GM12878 (cell line): ENCODE measurements around the gene INSC.

Experiments used
- ASH2L ChIP-seq: fragments of 300-600, 200-600 bp; sonication (generic); IDR thresholded peaks from 2 replicates; pipeline ENCODE4 v1.6.1; 2017; ENCODE audit warnings: low read depth, mild to moderate bottlenecking, borderline replicate concordance
- CREM ChIP-seq: IDR thresholded peaks from 2 replicates; pipeline ENCODE4 v1.6.1; 2014; ENCODE audit warnings: antibody characterized with exemption, low read depth
- FOXK2 ChIP-seq: fragments of 450-650 bp; IDR thresholded peaks from 2 replicates; pipeline ENCODE4 v1.6.1; 2017; ENCODE audit warnings: mild to moderate bottlenecking, moderate library complexity
- STAT1 ChIP-seq: fragments of 450-650 bp; conservative IDR thresholded peaks from 2 replicates; pipeline ENCODE4 v1.6.1; 2014; ENCODE audit warnings: antibody characterized with exemption, mild to moderate bottlenecking
- TF ChIP-seq, protein P1 (sequence below), 3 experiments: IDR thresholded peaks in 2 of 3; conservative IDR thresholded peaks in 1 of 3; 2 replicates each; pipeline ENCODE4 v1.5.1; 2011; ENCODE audit warnings: low read depth in 3 of 3, low read length in 3 of 3, mild to moderate bottlenecking in 3 of 3, control low read depth in 2 of 3, moderate library complexity in 2 of 3, inconsistent platforms in 1 of 3, mixed read lengths in 1 of 3; ENCODE audit not compliant: control insufficient read depth in 2 of 3, insufficient read depth in 1 of 3; ENCODE audit errors: extremely low read depth in 1 of 3
- TF ChIP-seq, protein P2 (sequence below): IDR thresholded peaks from 2 replicates; pipeline ENCODE4 v1.6.1; 2012; ENCODE audit warnings: mild to moderate bottlenecking, low read depth, low read length
- TF ChIP-seq, protein P3 (sequence below): IDR thresholded peaks from 2 replicates; pipeline ENCODE4 v1.6.1; 2012; ENCODE audit warnings: low read depth, low read length, improper control_type of control experiment

DNA sequence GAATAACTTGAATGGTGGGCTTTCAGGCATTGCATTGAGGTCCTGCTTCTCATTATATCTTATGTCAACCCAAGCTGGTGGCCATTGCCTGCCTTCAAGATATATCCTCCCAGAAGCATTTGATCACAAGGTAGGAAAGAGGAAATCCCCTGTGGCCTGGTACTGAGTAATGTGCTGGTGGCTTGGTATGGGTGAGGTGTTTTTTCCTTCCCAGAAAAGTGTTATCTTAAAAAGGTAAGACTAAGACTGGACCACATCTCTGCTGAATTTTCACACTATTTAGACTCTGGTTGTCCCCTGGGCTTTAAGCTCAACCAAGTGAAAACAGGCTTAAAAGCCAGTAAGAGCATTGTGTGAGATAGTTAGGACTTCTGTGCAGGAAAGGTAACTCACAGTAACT, 3.7 kb downstream of the INSC start:
- TF ChIP-seq, protein P1, sequence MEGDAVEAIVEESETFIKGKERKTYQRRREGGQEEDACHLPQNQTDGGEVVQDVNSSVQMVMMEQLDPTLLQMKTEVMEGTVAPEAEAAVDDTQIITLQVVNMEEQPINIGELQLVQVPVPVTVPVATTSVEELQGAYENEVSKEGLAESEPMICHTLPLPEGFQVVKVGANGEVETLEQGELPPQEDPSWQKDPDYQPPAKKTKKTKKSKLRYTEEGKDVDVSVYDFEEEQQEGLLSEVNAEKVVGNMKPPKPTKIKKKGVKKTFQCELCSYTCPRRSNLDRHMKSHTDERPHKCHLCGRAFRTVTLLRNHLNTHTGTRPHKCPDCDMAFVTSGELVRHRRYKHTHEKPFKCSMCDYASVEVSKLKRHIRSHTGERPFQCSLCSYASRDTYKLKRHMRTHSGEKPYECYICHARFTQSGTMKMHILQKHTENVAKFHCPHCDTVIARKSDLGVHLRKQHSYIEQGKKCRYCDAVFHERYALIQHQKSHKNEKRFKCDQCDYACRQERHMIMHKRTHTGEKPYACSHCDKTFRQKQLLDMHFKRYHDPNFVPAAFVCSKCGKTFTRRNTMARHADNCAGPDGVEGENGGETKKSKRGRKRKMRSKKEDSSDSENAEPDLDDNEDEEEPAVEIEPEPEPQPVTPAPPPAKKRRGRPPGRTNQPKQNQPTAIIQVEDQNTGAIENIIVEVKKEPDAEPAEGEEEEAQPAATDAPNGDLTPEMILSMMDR (IDR thresholded peaks at IDR 0.05 in 2 of 3, conservative IDR thresholded peaks at IDR 0.05 in 1 of 3; ENCODE audit: control insufficient read depth in 2 of 3, extremely low read depth in 1 of 3, insufficient read depth in 1 of 3, low read depth in 3 of 3, low read length in 3 of 3), result no peak
- TF ChIP-seq STAT1, result no peak
- TF ChIP-seq FOXK2, result no peak
- TF ChIP-seq, protein P2, sequence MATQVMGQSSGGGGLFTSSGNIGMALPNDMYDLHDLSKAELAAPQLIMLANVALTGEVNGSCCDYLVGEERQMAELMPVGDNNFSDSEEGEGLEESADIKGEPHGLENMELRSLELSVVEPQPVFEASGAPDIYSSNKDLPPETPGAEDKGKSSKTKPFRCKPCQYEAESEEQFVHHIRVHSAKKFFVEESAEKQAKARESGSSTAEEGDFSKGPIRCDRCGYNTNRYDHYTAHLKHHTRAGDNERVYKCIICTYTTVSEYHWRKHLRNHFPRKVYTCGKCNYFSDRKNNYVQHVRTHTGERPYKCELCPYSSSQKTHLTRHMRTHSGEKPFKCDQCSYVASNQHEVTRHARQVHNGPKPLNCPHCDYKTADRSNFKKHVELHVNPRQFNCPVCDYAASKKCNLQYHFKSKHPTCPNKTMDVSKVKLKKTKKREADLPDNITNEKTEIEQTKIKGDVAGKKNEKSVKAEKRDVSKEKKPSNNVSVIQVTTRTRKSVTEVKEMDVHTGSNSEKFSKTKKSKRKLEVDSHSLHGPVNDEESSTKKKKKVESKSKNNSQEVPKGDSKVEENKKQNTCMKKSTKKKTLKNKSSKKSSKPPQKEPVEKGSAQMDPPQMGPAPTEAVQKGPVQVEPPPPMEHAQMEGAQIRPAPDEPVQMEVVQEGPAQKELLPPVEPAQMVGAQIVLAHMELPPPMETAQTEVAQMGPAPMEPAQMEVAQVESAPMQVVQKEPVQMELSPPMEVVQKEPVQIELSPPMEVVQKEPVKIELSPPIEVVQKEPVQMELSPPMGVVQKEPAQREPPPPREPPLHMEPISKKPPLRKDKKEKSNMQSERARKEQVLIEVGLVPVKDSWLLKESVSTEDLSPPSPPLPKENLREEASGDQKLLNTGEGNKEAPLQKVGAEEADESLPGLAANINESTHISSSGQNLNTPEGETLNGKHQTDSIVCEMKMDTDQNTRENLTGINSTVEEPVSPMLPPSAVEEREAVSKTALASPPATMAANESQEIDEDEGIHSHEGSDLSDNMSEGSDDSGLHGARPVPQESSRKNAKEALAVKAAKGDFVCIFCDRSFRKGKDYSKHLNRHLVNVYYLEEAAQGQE, result no peak
- no peak for TF ChIP-seq ASH2L
- no peak for TF ChIP-seq CREM
- TF ChIP-seq, protein P3, sequence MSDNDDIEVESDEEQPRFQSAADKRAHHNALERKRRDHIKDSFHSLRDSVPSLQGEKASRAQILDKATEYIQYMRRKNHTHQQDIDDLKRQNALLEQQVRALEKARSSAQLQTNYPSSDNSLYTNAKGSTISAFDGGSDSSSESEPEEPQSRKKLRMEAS, result no peak
